BJ (cell line): ENCODE data around the gene TTC21A. TPM values are rescaled to one million over a fixed set of nuclear protein-coding genes. Genes with fewer than 3 reads are reported as not detected.

Experiments
- CTCF ChIA-PET: fragments of 350-600 bp; formaldehyde crosslinking; extraction: SDS; loops from one replicate; lab custom pipeline; 2021; ENCODE audit warnings: antibody characterized with exemption, inconsistent platforms; lab: Yijun Ruan, JAX
- POLR2A ChIA-PET: fragments of 300-600 bp; sonication (Branson Sonifier 250); formaldehyde crosslinking; extraction: SDS; loops from one replicate; lab custom pipeline; 2021; ENCODE audit warnings: antibody characterized with exemption; lab: Charles Lee
- DNase-seq: peaks from one replicate; pipeline ENCODE4 v3.0.0-alpha.2; 2011; ENCODE audit warnings: low read depth
- H3K27me3 ChIP-seq: 2 replicates; pipeline ENCODE4 v1.6.0; 2011; ENCODE audit warnings: low read length; ENCODE audit not compliant: control insufficient read depth, insufficient read depth
- H3K36me3 ChIP-seq: 2 replicates; pipeline ENCODE4 v1.5.1; 2011; ENCODE audit warnings: low read length; ENCODE audit not compliant: control insufficient read depth, insufficient read depth
- H3K4me3 ChIP-seq: 2 replicates; pipeline ENCODE4 v1.5.1; 2011; ENCODE audit warnings: low read depth, mild to moderate bottlenecking, control low read depth, low read length
- polyA plus RNA-seq: library from polyadenylated mRNA; depleted of rRNA; stranded (reverse); fragments of >200 nt; gene quantifications from 2 replicates; pipeline ENCODE4 v1.2.3, GENCODE V29; 2011
- TF ChIP-seq, protein P1 (sequence below): IDR thresholded peaks from 2 replicates; pipeline ENCODE4 v1.5.1; 2011; ENCODE audit warnings: low read depth, mild to moderate bottlenecking, control low read depth, inconsistent platforms, low read length, moderate library complexity; ENCODE audit not compliant: insufficient read depth

Gene TTC21A
- polyA plus RNA-seq, 1 experiment = 2.3 TPM

GRCh38 chr3:39137435-39137936, 30.0 kb downstream of the TTC21A start:
- Histone ChIP-seq H3K4me3 (no peak overlapping the region), H3K27me3 (no peaks in the 10 kb centered on the region), H3K36me3 (peaks cover 12% of the 10 kb centered on the region)
- no peak for DNase-seq
- TF ChIP-seq, protein P1, sequence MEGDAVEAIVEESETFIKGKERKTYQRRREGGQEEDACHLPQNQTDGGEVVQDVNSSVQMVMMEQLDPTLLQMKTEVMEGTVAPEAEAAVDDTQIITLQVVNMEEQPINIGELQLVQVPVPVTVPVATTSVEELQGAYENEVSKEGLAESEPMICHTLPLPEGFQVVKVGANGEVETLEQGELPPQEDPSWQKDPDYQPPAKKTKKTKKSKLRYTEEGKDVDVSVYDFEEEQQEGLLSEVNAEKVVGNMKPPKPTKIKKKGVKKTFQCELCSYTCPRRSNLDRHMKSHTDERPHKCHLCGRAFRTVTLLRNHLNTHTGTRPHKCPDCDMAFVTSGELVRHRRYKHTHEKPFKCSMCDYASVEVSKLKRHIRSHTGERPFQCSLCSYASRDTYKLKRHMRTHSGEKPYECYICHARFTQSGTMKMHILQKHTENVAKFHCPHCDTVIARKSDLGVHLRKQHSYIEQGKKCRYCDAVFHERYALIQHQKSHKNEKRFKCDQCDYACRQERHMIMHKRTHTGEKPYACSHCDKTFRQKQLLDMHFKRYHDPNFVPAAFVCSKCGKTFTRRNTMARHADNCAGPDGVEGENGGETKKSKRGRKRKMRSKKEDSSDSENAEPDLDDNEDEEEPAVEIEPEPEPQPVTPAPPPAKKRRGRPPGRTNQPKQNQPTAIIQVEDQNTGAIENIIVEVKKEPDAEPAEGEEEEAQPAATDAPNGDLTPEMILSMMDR = no peak
- POLR2A ChIA-PET = no interaction called here
- CTCF ChIA-PET = interaction anchor here (2.6 to 2.8 kb wide), 2 partner anchors 11 to 151 kb away, joined by 7 to 20 read pairs; no protein-coding TSS in a partner anchor

DNA sequence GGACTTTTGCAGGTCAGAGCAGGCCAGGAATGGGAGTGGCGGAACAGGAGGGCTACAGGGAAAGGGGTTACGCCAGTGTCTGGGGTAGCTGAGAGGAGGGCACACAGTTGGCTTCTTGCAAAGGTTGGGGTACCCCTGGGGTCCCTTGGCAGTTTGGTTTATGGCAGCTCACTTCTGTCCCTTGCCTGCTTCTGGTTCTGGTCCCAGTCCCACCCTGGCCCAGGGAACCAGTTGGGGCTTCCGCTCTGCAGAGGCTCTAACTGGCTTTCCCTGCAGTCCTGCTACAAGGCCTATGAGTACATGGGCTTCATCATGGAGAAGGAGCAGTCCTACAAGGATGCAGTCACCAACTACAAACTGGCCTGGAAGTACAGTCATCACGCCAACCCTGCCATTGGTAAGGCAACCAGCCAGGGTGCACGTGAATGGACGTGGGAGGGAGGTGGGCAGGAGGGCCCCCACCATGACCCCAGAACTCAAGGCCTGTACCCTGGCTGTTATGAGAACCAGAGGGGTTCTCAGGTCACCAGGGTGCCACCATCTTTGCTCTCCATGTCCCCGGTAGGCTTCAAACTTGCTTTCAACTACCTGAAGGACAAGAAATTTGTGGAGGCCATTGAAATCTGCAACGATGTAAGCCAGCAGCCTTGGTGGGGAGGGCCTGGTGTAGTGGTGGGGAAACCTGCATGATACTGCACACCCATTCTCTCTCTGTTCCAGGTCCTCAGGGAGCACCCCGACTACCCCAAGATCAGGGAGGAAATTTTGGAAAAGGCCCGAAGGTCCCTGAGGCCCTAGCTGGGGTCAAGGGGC, 30.7 kb downstream of the TTC21A start:
- Histone ChIP-seq H3K36me3 (peaks cover 18% of the 10 kb centered on the region), H3K27me3 (no peaks in the 10 kb centered on the region), H3K4me3 (no peak overlapping the region)
- TF ChIP-seq, protein P1 = no peak
- CTCF ChIA-PET = interaction anchor here (0.7 to 2.8 kb wide), 3 partner anchors 12 to 150 kb away, joined by 4 to 20 read pairs (median 7); no protein-coding TSS in a partner anchor
- DNase-seq = no peak
- POLR2A ChIA-PET = no interaction called here

DNA sequence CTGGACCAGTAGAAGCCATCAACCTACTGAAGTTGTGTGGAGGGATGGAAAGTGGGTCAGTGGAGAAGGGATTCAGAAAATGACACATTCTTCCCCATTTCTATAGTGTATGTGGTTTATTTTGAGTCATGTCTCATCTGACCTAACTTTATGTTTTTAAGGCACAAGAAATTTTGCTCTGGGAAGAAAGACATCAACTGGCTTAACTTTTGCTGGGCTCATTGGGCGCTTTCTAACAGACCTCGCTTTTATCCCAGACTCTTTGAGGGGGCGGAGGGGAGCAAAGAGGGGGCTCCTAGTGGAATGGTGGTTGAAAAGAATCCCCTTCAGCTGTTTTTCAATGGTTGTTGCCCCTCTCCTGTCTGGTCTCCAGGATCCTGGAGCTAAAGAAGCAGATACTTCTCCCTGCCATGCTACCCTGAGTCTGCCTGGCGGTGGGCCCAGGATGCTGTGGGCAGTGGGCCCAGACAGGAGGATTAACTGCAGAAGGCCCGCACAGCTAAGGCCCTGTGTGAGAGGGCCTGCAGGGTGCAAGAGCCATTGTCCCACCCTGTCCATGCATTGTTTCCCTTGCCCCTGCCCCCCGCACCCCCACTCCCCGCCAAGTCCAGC, 31.4 kb downstream of the TTC21A start:
- H3K36me3 ChIP-seq = peaks cover 25% of the 10 kb centered on the region
- CTCF ChIA-PET = interaction anchor here (0.7 kb wide), 1 partner anchor 51 kb away, joined by 4 read pairs; no protein-coding TSS in a partner anchor
- TF ChIP-seq, protein P1 = no peak
- no peaks in the 10 kb centered on the region for H3K27me3 ChIP-seq
- H3K4me3 ChIP-seq = no peak overlapping the region
- DNase-seq = no peak
- POLR2A ChIA-PET = no interaction called here

GRCh38 chr3:39139442-39139841, 32.0 kb downstream of the TTC21A start:
- H3K36me3 ChIP-seq = peaks cover 30% of the 10 kb centered on the region
- ChIA-PET POLR2A (no interaction called here), CTCF (no interaction called here)
- no peaks in the 10 kb centered on the region for H3K27me3 ChIP-seq
- TF ChIP-seq, protein P1 = no peak
- no peak overlapping the region for H3K4me3 ChIP-seq
- DNase-seq = no peak

GRCh38 chr3:39140341-39140971, 33.0 kb downstream of the TTC21A start:
- ChIA-PET CTCF (interaction anchor here (1.0 to 2.6 kb wide), 2 partner anchors 14 to 148 kb away, joined by 4 to 11 read pairs; no protein-coding TSS in a partner anchor), POLR2A (interaction anchor here (0.5 kb wide), 1 partner anchor 37 kb away, joined by 4 read pairs; no protein-coding TSS in a partner anchor)
- H3K27me3 ChIP-seq = no peaks in the 10 kb centered on the region
- no peak overlapping the region for H3K4me3 ChIP-seq
- peaks cover 34% of the 10 kb centered on the region for H3K36me3 ChIP-seq
- no peak for DNase-seq
- TF ChIP-seq, protein P1 = no peak
